Osteoblast (primary cell): ENCODE data around the gene PPP1R3F. TPM values are rescaled to one million over a fixed set of nuclear protein-coding genes. Genes with fewer than 3 reads are reported as not detected.
A peak's percentile ranks its signal among the peaks of the same experiment; 100 is the strongest.

Experiments
- DNase-seq: peaks from one replicate; pipeline ENCODE4 v3.0.0; 2011; ENCODE audit warnings: low spot score, mixed read lengths; ENCODE audit not compliant: insufficient read length; ENCODE audit errors: missing footprints
- H2AFZ ChIP-seq: 2 replicates; pipeline ENCODE4 v1.6.0; 2011; ENCODE audit warnings: mild to moderate bottlenecking, low read length
- H3K27ac ChIP-seq: 2 replicates; pipeline ENCODE4 v1.5.1; 2011; ENCODE audit warnings: mild to moderate bottlenecking, low read depth, low read length, moderate library complexity
- H3K27me3 ChIP-seq: 2 replicates; pipeline ENCODE4 v1.6.0; 2012; ENCODE audit warnings: mild to moderate bottlenecking, control low read depth, inconsistent platforms, low read length, moderate library complexity; ENCODE audit not compliant: insufficient read depth
- H3K36me3 ChIP-seq: 2 replicates; pipeline ENCODE4 v1.5.1; 2011; ENCODE audit warnings: mild to moderate bottlenecking, low read length, control low read depth, moderate library complexity; ENCODE audit not compliant: insufficient read depth
- H3K4me1 ChIP-seq: 2 replicates; pipeline ENCODE4 v1.5.1; 2011; ENCODE audit warnings: mild to moderate bottlenecking, low read length, control low read depth, moderate library complexity; ENCODE audit not compliant: insufficient read depth
- H3K4me2 ChIP-seq: 2 replicates; pipeline ENCODE4 v1.6.0; 2011; ENCODE audit warnings: mild to moderate bottlenecking, low read length; ENCODE audit not compliant: insufficient read depth
- H3K4me3 ChIP-seq: fragments of 200-600 bp; sonication (generic); 3 replicates; pipeline ENCODE4 v1.5.1; 2012; ENCODE audit warnings: mild to moderate bottlenecking, low read length, inconsistent platforms; ENCODE audit not compliant: insufficient read depth
- H3K79me2 ChIP-seq: 2 replicates; pipeline ENCODE4 v1.6.0; 2012; ENCODE audit warnings: mild to moderate bottlenecking, low read length, control low read depth, inconsistent platforms; ENCODE audit not compliant: insufficient read depth
- H3K9me3 ChIP-seq: 2 replicates; pipeline ENCODE4 v1.5.1; 2011; ENCODE audit warnings: low read depth, low read length, control low read depth
- H4K20me1 ChIP-seq: 2 replicates; pipeline ENCODE4 v1.6.0; 2012; ENCODE audit warnings: mild to moderate bottlenecking, low read length, control low read depth; ENCODE audit not compliant: insufficient read depth
- total RNA-seq: library from RNA; depleted of rRNA; stranded (reverse); fragments of >200 nt; gene quantifications from 2 replicates; pipeline ENCODE4 v1.2.3, GENCODE V29; 2012
- TF ChIP-seq, protein P1 (sequence below): IDR thresholded peaks from 2 replicates; pipeline ENCODE4 v1.5.1; 2011; ENCODE audit warnings: mild to moderate bottlenecking, low read depth, low read length, moderate library complexity; ENCODE audit errors: extremely low read depth

PPP1R3F gene
- total RNA-seq, 1 donor: 4.0 TPM

- no peaks in the 10 kb centered on the region for H3K4me1 ChIP-seq
- DNase-seq: peak; percentile 76
- no peak overlapping the region for H2AFZ ChIP-seq
- TF ChIP-seq, protein P1, sequence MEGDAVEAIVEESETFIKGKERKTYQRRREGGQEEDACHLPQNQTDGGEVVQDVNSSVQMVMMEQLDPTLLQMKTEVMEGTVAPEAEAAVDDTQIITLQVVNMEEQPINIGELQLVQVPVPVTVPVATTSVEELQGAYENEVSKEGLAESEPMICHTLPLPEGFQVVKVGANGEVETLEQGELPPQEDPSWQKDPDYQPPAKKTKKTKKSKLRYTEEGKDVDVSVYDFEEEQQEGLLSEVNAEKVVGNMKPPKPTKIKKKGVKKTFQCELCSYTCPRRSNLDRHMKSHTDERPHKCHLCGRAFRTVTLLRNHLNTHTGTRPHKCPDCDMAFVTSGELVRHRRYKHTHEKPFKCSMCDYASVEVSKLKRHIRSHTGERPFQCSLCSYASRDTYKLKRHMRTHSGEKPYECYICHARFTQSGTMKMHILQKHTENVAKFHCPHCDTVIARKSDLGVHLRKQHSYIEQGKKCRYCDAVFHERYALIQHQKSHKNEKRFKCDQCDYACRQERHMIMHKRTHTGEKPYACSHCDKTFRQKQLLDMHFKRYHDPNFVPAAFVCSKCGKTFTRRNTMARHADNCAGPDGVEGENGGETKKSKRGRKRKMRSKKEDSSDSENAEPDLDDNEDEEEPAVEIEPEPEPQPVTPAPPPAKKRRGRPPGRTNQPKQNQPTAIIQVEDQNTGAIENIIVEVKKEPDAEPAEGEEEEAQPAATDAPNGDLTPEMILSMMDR: no peak
- no peaks in the 10 kb centered on the region for H3K36me3 ChIP-seq
- H3K79me2 ChIP-seq: no peaks in the 10 kb centered on the region
- no peak overlapping the region for H3K4me3 ChIP-seq
- H3K27me3 ChIP-seq: no peaks in the 10 kb centered on the region
- H4K20me1 ChIP-seq: no peaks in the 10 kb centered on the region
- no peaks in the 10 kb centered on the region for H3K9me3 ChIP-seq
- H3K4me2 ChIP-seq: no peak overlapping the region
- H3K27ac ChIP-seq: no peak overlapping the region
Observed at GRCh38 chrX:49251325-49251724, 18.3 kb upstream of the PPP1R3F start.

GRCh38 chrX:49254639-49255038 is 15.0 kb upstream of the PPP1R3F start:
- DNase-seq: peak; percentile 69
- TF ChIP-seq, protein P1: no peak
- no peaks in the 10 kb centered on the region for H4K20me1 ChIP-seq
- H2AFZ ChIP-seq: no peak overlapping the region
- no peaks in the 10 kb centered on the region for H3K27me3 ChIP-seq
- no peak overlapping the region for H3K4me3 ChIP-seq
- H3K36me3 ChIP-seq: no peaks in the 10 kb centered on the region
- H3K4me1 ChIP-seq: no peaks in the 10 kb centered on the region
- H3K79me2 ChIP-seq: no peaks in the 10 kb centered on the region
- no peak overlapping the region for H3K4me2 ChIP-seq
- H3K27ac ChIP-seq: no peak overlapping the region
- no peaks in the 10 kb centered on the region for H3K9me3 ChIP-seq

DNA sequence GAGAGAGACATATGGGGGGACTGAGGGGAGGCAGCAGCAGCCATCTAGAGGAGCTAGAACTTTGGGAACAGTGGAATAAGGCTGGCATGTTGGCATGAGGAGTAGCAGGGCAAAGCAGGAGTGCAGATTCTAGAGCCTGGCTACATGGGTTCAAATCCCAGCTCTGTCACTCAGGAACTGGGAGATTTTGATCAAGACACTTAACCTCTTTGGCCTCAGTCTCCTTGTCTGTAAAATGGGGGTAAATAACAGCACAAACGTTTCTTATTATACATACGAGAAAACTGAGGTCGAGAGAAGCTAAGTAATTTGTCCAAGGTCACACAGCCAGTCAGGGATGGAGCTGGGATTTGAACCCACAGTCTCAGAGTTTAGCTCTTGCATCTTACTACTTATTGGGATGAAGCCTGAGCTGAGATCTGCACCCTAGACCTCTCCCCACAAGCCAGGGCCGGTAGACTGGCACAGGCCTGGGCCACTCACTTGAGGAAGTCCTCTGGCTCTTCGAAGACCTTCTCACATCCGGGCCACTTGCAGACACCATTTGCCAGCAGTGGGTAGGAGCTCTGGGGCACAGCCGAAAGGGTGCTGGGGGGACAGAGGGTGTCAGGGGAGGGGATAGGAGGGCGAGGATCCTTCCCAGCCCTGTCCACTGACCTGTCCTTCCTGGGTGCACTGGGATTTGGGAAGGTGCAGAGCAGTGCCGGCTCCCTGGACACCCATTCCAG is 13.2 kb upstream of the PPP1R3F start:
- no peak overlapping the region for H3K27ac ChIP-seq
- H3K4me3 ChIP-seq: no peak overlapping the region
- no peaks in the 10 kb centered on the region for H3K79me2 ChIP-seq
- TF ChIP-seq, protein P1: no peak
- H3K9me3 ChIP-seq: no peaks in the 10 kb centered on the region
- no peaks in the 10 kb centered on the region for H4K20me1 ChIP-seq
- H3K4me1 ChIP-seq: no peaks in the 10 kb centered on the region
- H2AFZ ChIP-seq: no peak overlapping the region
- no peaks in the 10 kb centered on the region for H3K36me3 ChIP-seq
- H3K27me3 ChIP-seq: no peaks in the 10 kb centered on the region
- DNase-seq: peak; percentile 56
- no peak overlapping the region for H3K4me2 ChIP-seq

- Histone ChIP-seq H4K20me1 (no peaks in the 10 kb centered on the region), H3K4me1 (no peaks in the 10 kb centered on the region), H3K36me3 (no peaks in the 10 kb centered on the region), H2AFZ (no peak overlapping the region), H3K27me3 (no peaks in the 10 kb centered on the region), H3K4me2 (no peak overlapping the region), H3K9me3 (no peaks in the 10 kb centered on the region), H3K27ac (no peak overlapping the region), H3K79me2 (no peaks in the 10 kb centered on the region), H3K4me3 (no peak overlapping the region)
- TF ChIP-seq, protein P1: no peak
- DNase-seq: peak; percentile 76
Observed at GRCh38 chrX:49257074-49257790, 12.4 kb upstream of the PPP1R3F start.
